GM18951 (cell line): Measurements from ENCODE around the gene SYT1.
"Not testable (repeated sequence)": the region's sequence is repeated elsewhere in the genome, so short reads cannot be mapped to it uniquely, and the experiment has no call there.

Experiments
- POLR2A ChIP-seq: IDR thresholded peaks from 4 replicates; pipeline ENCODE4 v1.6.1; 2011; ENCODE audit warnings: mild to moderate bottlenecking; ENCODE audit not compliant: insufficient read length, insufficient read depth; ENCODE audit errors: extremely low read depth
- in situ Hi-C: fragments of 300-500 bp; cut with MboI; formaldehyde crosslinking; loops from one replicate; pipeline ENCODE4 v1.12.0; 2022; ENCODE audit warnings: low sequenced_read_pairs, mixed read lengths, inconsistent platforms; ENCODE audit not compliant: unreplicated experiment

The SYT1 gene

GRCh38 chr12:78864403-78864869 lies at the start of gene SYT1:
SYT1 (plus strand) TSS chr12:78864774.
- TF ChIP-seq POLR2A, result no peak
- in situ Hi-C loops, result no loop called here

GRCh38 chr12:78818487-78818886 lies 46.1 kb upstream of the SYT1 start:
- in situ Hi-C loops, result no loop called here
- TF ChIP-seq POLR2A, result no peak

GRCh38 chr12:78820946-78821345 lies 43.6 kb upstream of the SYT1 start:
- no peak for TF ChIP-seq POLR2A
- in situ Hi-C loops, result no loop called here

DNA sequence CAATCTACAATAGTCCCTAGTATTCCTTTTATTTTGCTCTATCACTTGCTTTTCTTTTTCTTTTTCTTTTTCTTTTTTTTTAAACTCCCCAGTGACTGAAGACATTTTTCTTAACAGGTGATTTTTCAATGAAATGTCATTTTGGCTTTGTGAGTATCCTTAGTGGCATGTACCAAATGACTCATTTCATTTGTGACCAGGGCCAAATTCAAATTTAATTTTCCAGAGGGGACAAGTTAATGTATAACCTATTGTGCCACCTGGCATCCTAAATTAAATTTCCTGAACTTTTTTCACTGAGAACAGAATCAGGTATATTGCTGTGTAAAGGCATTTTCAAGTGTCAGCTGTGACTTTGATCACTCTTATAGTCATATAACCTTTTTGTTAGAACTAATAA lies 39.7 kb upstream of the SYT1 start:
- in situ Hi-C loops, result no loop called here
- TF ChIP-seq POLR2A, result no peak

GRCh38 chr12:78829690-78830089 lies 34.9 kb upstream of the SYT1 start:
- in situ Hi-C loops, result no loop called here
- TF ChIP-seq POLR2A, result no peak

- in situ Hi-C loops, result no loop called here
- no peak for TF ChIP-seq POLR2A
These were observed 29.1 kb upstream of the SYT1 start for GRCh38 chr12:78835493-78835892.

- in situ Hi-C loops, result not testable (repeated sequence)
These were observed 24.0 kb upstream of the SYT1 start for GRCh38 chr12:78840518-78841019.

DNA sequence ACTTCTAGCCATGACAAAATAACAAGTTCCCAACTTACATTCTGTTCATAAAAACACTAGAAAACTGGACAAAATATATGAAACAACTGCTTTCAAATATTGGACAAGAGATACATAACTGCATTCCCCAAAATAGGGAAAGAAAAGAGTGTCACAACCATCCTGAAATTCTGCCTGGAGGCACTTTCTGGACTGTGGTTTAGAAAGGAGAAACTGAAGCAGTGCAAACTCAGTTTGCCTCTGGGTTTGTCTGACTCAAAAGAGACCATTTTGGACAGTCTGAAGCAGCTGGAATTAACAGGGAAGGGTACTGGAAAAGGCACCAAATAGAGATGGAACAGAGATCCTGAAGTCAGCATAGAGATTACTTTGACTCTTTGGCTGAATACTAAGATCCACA lies 11.3 kb upstream of the SYT1 start:
- in situ Hi-C loops, result no loop called here
- no peak for TF ChIP-seq POLR2A

DNA sequence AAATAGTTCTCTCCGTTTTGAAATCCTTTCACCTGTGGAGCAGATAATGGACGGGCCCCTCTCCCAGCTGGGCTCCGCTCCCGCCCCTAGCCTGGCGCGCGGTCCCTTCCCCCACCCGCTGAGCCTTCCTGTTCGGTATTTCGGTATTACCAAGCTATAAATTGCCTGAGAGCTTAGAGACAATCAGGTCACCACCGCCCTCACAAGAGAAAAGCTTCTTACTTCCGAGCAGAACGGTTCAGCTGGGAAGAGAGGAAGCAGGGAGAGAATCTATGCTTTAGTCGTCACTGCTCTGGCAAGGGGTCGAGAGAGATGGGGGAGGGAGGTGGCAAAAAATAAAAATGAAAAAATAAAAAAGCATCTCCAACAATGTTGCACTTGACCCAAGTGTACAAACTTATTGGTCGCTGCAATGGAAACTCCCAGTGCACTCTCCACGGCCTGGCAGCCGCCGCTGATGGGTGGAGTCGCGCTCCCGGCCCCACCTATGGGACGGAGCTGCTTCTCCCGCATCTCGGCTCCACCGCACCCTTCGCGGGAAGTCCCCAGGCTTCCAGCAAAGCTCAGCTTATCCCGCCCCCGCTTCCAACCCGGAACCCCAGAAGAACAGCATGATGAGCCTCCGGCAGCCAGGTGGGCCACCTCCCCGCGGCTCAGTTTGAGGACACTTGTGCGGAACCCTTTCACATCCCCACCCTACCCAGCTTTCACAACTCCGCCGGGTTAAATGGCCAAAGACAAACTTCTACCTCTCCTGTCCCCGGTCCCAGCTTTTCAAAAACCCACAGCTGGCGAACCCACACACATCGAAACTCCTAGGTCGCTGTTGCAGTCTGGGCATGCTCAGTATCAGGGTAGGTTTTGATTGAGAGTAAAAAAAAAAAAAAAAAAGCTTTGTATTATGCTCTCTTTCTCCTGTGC lies 832 bp upstream of the SYT1 start:
- TF ChIP-seq POLR2A, result no peak
- in situ Hi-C loops, result no loop called here

- in situ Hi-C loops, result no loop called here
- no peak for TF ChIP-seq POLR2A
These were observed 393 bp downstream of the SYT1 start for GRCh38 chr12:78864870-78865463.

GRCh38 chr12:78865516-78865915 lies 942 bp downstream of the SYT1 start:
- in situ Hi-C loops, result no loop called here
- TF ChIP-seq POLR2A, result no peak

- TF ChIP-seq POLR2A, result no peak
- in situ Hi-C loops, result no loop called here
These were observed 1.9 kb downstream of the SYT1 start for GRCh38 chr12:78866518-78866917.

DNA sequence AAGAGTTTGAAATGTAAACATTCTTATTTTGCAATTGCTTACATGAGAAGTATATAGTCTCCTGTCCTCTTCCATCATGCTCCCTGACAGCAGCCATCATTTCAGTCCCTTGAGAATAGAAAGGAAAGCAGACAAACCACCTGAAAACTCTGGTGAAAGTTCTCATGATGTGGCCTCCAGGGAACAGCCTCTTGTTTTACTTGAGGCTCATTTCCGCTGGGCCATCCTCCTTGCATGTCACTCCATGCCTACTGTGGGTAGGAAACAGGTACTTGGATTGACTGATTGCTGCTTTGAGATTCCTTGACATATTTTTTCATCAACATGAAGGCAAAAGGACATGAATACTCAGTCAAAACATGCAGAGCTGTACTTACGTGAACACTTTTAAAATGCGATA lies 6.0 kb downstream of the SYT1 start:
- no peak for TF ChIP-seq POLR2A
- in situ Hi-C loops, result no loop called here

DNA sequence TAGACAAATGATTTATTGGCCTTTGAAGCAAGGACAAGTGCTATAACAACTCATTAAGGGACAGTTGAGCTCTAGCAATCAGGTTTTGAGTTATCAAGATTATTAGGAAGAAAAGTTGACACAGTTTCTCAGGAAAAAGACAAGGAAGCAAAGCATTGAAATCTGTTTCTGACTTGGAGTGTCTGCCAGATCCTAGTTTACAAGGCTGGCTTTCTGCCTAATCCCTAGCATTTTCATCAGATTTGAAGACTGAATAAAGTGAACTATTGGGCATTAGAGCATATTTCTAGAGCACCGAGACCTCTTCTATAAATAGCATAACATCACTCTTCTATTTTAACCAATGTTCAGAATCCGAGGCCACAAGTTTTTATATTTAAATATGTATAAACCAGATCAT lies 7.0 kb downstream of the SYT1 start:
- in situ Hi-C loops, result no loop called here
- TF ChIP-seq POLR2A, result no peak
